ENCODE data around the gene FOXJ3. TPM values are rescaled to one million over a fixed set of nuclear protein-coding genes. Genes with fewer than 3 reads are reported as not detected.

FOXJ3 gene
- total and polyA plus RNA-seq, 2 of the 4 experiments (the other 2 are of a cell fraction): 16.7 to 30.5 TPM

- H2BK120ac ChIP-seq (ENCODE audit: low read depth, low read length): no peak overlapping the region
- no peak overlapping the region for H2AFZ ChIP-seq (replicated peaks; ENCODE audit: low read length, poor library complexity)
- dilution Hi-C loops (cut with HindIII; ENCODE audit: low sequenced_read_pairs, unreplicated experiment) (no loop called here), intact Hi-C loops (cut with micrococcal nuclease) (no loop called here), in situ Hi-C loops (cut with MboI; ENCODE audit: low sequenced_read_pairs) (no loop called here)
- H3K9me3 ChIP-seq (ENCODE audit: control insufficient read depth, insufficient read depth, low read length): no peaks in the 10 kb centered on the region
- no peaks in the 10 kb centered on the region for H3K27me3 ChIP-seq (ENCODE audit: control insufficient read depth, insufficient read depth, low read length)
- no peak overlapping the region for H3K23ac ChIP-seq (ENCODE audit: low read depth, low read length)
- no peak overlapping the region; the same call in 1 of the 2 replicates for H3K18ac ChIP-seq (ENCODE audit: low read depth, low read length)
- H4K8ac ChIP-seq (ENCODE audit: low read depth in 2 of 2, low read length in 2 of 2): no peak overlapping the region
- DNase-seq (peak; percentile 65), ATAC-seq (ENCODE audit: low read depth) (peak; percentile 72)
- no peak overlapping the region for H2BK15ac ChIP-seq (ENCODE audit: low read depth, low read length)
- no peak overlapping the region for H3K14ac ChIP-seq (replicated peaks; ENCODE audit: low read depth, low read length)
- CTCF ChIA-PET: no interaction called here
- POLR2A ChIA-PET (ENCODE audit: unreplicated experiment): no interaction called here
- H3K79me1 ChIP-seq (ENCODE audit: low read depth in 1 of 2, low read length in 2 of 2): peaks cover 20 to 61% of the 10 kb centered on the region in 2 experiments
- H2AK5ac ChIP-seq (ENCODE audit: low read depth, low read length): no peak overlapping the region
- no peaks in the 10 kb centered on the region for H3K36me3 ChIP-seq (ENCODE audit: control insufficient read depth, insufficient read depth, low read length)
- peaks cover 14% of the 10 kb centered on the region for H3K4me1 ChIP-seq (ENCODE audit: control insufficient read depth, insufficient read depth, low read length)
- no peak overlapping the region for H3K9ac ChIP-seq (ENCODE audit: low read depth, low read length)
- H3K4me3 ChIP-seq (ENCODE audit: insufficient read depth, low read depth, low read length): no peak overlapping the region
- H4K91ac ChIP-seq (ENCODE audit: insufficient read depth, low read depth, low read length): no peak overlapping the region
- no peak overlapping the region for H3K4ac ChIP-seq (ENCODE audit: low read depth, low read length)
- peaks cover 34% of the 10 kb centered on the region for H4K20me1 ChIP-seq (ENCODE audit: insufficient read depth, low read length)
- no peak overlapping the region for H2BK20ac ChIP-seq (ENCODE audit: low read depth, low read length)
- no peak overlapping the region for H3K27ac ChIP-seq (ENCODE audit: insufficient read depth, low read length)
- H3K9me1 ChIP-seq (ENCODE audit: insufficient read depth, low read length): peaks cover 10% of the 10 kb centered on the region; the same call in 1 of the 2 replicates
- no peak overlapping the region; the same call in 1 of the 2 replicates for H3K56ac ChIP-seq (ENCODE audit: extremely low read depth, insufficient read depth, low read length)
- no peak overlapping the region for H3K4me2 ChIP-seq (ENCODE audit: low read depth, low read length)
- no peak overlapping the region for H2BK5ac ChIP-seq (ENCODE audit: low read depth, low read length, poor library complexity, severe bottlenecking)
- no peak overlapping the region for H4K5ac ChIP-seq (ENCODE audit: low read depth, low read length)
- no TSS peak for BruUV-seq (replicated peaks)
- TF ChIP-seq FOS (IDR thresholded peaks at IDR 0.05; ENCODE audit: low read depth, low read length) (no peak), CHD1 (IDR thresholded peaks at IDR 0.05; ENCODE audit: low read depth, low read length) (no peak), RCOR1 (IDR thresholded peaks at IDR 0.05; ENCODE audit: insufficient replicate concordance, low read length) (no peak), RFX5 (IDR thresholded peaks at IDR 0.05; ENCODE audit: low read depth, low read length) (no peak), MAZ (IDR thresholded peaks at IDR 0.05; ENCODE audit: borderline replicate concordance, low read depth, low read length) (no peak), CEBPB (IDR thresholded peaks at IDR 0.05; ENCODE audit: low read depth, low read length) (peak; percentile 64), ELK1 (IDR thresholded peaks at IDR 0.05; ENCODE audit: borderline replicate concordance, low read depth, low read length) (no peak)
- no CpG with 5 or more reads among the region's 2 CpGs for WGBS, 2 experiments (ENCODE audit: extremely low coverage in 2 of 2, insufficient read length in 1 of 2)
- H2AK9ac ChIP-seq (replicated peaks; ENCODE audit: low read depth, low read length, poor library complexity): no peak overlapping the region
Observed at GRCh38 chr1:42282024-42282579, 52.9 kb downstream of the FOXJ3 start.

Data from IMR-90 (cell line).